Keratinocyte (primary cell): Measurements from ENCODE around the gene MTHFD1L. TPM values are rescaled to one million over a fixed set of nuclear protein-coding genes. Genes with fewer than 3 reads are reported as not detected.

ENCODE experiments used
- DNase-seq: peaks from one replicate; pipeline ENCODE4 v3.0.0-alpha.2; 2011; ENCODE audit warnings: low read depth, missing footprints, low spot score
- FAIRE-seq: peaks from 2 replicates; lab custom pipeline; 2011; peaks lifted over from hg19 to GRCh38; lab: Jason Lieb, UNC
- H2AFZ ChIP-seq: 2 replicates; pipeline ENCODE4 v1.6.0; 2012; ENCODE audit warnings: low read length, control low read depth, inconsistent platforms; ENCODE audit not compliant: control insufficient read depth
- H3K27ac ChIP-seq: 2 replicates; pipeline ENCODE4 v1.5.1; 2011; ENCODE audit warnings: low read length; ENCODE audit not compliant: control insufficient read depth, insufficient read depth
- H3K27me3 ChIP-seq: 3 replicates; pipeline ENCODE4 v1.6.0; 2011; ENCODE audit warnings: low read length; ENCODE audit not compliant: control insufficient read depth, insufficient read depth; ENCODE audit errors: extremely low read depth
- H3K36me3 ChIP-seq, 2 experiments: 2 replicates in 1 of 2; 3 replicates in 1 of 2; pipeline ENCODE4 v1.5.1; 2011; ENCODE audit warnings: low read length in 2 of 2, mild to moderate bottlenecking in 1 of 2; ENCODE audit not compliant: control insufficient read depth in 2 of 2, insufficient read depth in 2 of 2; ENCODE audit errors: extremely low read depth in 1 of 2
- H3K4me1 ChIP-seq: 3 replicates; pipeline ENCODE4 v1.5.1; 2011; ENCODE audit warnings: low read length; ENCODE audit not compliant: control insufficient read depth, insufficient read depth; ENCODE audit errors: extremely low read depth
- H3K4me2 ChIP-seq: 3 replicates; pipeline ENCODE4 v1.6.0; 2011; ENCODE audit warnings: low read depth, low read length; ENCODE audit not compliant: control insufficient read depth, insufficient read depth; ENCODE audit errors: extremely low read depth
- H3K4me3 ChIP-seq, 3 experiments: fragments of 200-600 bp in 1 of 3; sonication (generic) in 1 of 3; 2 replicates in 2 of 3; 3 replicates in 1 of 3; pipeline ENCODE4 v1.5.1; 2011 to 2016; ENCODE audit warnings: low read length in 3 of 3, mild to moderate bottlenecking in 3 of 3, control low read depth in 2 of 3, inconsistent platforms in 1 of 3, low read depth in 1 of 3, mixed read lengths in 1 of 3, mixed run types in 1 of 3, moderate library complexity in 1 of 3; ENCODE audit not compliant: control insufficient read depth in 2 of 3, insufficient read depth in 2 of 3; ENCODE audit errors: extremely low read depth in 1 of 3
- H3K79me2 ChIP-seq: 2 replicates; pipeline ENCODE4 v1.6.0; 2012; ENCODE audit warnings: low read length; ENCODE audit not compliant: control insufficient read depth, insufficient read depth
- H3K9ac ChIP-seq: 3 replicates; pipeline ENCODE4 v1.6.0; 2011; ENCODE audit warnings: low read length; ENCODE audit not compliant: control insufficient read depth, insufficient read depth; ENCODE audit errors: extremely low read depth
- H3K9me1 ChIP-seq: 3 replicates; pipeline ENCODE4 v1.6.0; 2011; ENCODE audit warnings: low read length; ENCODE audit not compliant: control insufficient read depth, insufficient read depth; ENCODE audit errors: extremely low read depth
- H3K9me3 ChIP-seq: 2 replicates; pipeline ENCODE4 v1.5.1; 2012; ENCODE audit warnings: low read depth, low read length; ENCODE audit not compliant: control insufficient read depth
- H4K20me1 ChIP-seq: 3 replicates; pipeline ENCODE4 v1.6.0; 2011; ENCODE audit warnings: low read length; ENCODE audit not compliant: control insufficient read depth, insufficient read depth; ENCODE audit errors: extremely low read depth
- EZH2 ChIP-seq: IDR thresholded peaks from one replicate; pipeline ENCODE4 v1.6.1; 2012; ENCODE audit warnings: inconsistent platforms, mild to moderate bottlenecking, low read length, moderate library complexity
- dilution Hi-C: fragments of 300-500 bp; cut with MboI; formaldehyde crosslinking; loops from one replicate; pipeline ENCODE4 v1.7.0; 2020; ENCODE audit warnings: low sequenced_read_pairs; ENCODE audit not compliant: extremely low pct_ligation_motif_present
- polyA plus RNA-seq, 5 experiments: library from polyadenylated mRNA; depleted of rRNA in 3 of 5; stranded (reverse) in 3 of 5; stranded (forward) in 1 of 5; unstranded in 1 of 5; fragments of >200 nt; gene quantifications; 1 replicate in 1 of 5; 2 replicates in 3 of 5; 3 replicates in 1 of 5; pipeline versions ENCODE4 v1.2.1 to v1.2.3, GENCODE V29; 2011 to 2012; ENCODE audit warnings: missing spikeins in 2 of 5, low read depth in 1 of 5, low replicate concordance in 1 of 5
- TF ChIP-seq, protein P1 (sequence below), 3 experiments: IDR thresholded peaks in 1 of 3; conservative IDR thresholded peaks in 1 of 3; optimal IDR thresholded peaks in 1 of 3; 2 replicates in 2 of 3; 3 replicates in 1 of 3; pipeline versions ENCODE3 to v1.5.1; 2011; ENCODE audit warnings: low read length in 3 of 3, mild to moderate bottlenecking in 3 of 3, moderate library complexity in 2 of 3, control low read depth in 1 of 3, inconsistent platforms in 1 of 3; ENCODE audit not compliant: insufficient read depth in 2 of 3; ENCODE audit errors: extremely low read depth in 1 of 3

Gene MTHFD1L
- polyA plus RNA-seq, 1 donor (not counting 4 experiments of a cell fraction or from before 2014, with no cell fraction given), result 38.0 TPM

DNA sequence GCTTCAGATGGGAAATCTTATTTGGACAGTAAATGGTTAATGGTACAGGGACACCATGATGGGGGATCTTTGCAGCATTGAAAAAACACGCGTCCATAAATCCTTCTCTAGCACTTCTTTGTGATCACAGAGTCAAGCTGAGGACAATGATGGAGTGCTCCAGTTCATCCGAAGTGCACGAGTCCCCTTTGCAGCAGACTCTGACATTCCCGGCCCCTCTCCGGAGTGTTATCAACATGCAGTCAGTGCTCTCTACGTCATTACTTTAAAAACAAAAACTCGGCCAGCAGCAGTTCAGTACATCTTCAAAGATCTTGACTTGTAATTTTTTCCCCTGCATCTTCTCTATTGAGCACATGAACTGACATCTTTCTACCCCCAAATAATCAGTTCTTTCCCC lies 188.8 kb downstream of the MTHFD1L start:
- no peak overlapping the region for H2AFZ ChIP-seq
- FAIRE-seq, result no peak
- no peak for TF ChIP-seq EZH2
- TF ChIP-seq, protein P1, sequence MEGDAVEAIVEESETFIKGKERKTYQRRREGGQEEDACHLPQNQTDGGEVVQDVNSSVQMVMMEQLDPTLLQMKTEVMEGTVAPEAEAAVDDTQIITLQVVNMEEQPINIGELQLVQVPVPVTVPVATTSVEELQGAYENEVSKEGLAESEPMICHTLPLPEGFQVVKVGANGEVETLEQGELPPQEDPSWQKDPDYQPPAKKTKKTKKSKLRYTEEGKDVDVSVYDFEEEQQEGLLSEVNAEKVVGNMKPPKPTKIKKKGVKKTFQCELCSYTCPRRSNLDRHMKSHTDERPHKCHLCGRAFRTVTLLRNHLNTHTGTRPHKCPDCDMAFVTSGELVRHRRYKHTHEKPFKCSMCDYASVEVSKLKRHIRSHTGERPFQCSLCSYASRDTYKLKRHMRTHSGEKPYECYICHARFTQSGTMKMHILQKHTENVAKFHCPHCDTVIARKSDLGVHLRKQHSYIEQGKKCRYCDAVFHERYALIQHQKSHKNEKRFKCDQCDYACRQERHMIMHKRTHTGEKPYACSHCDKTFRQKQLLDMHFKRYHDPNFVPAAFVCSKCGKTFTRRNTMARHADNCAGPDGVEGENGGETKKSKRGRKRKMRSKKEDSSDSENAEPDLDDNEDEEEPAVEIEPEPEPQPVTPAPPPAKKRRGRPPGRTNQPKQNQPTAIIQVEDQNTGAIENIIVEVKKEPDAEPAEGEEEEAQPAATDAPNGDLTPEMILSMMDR (optimal IDR thresholded peaks at IDR 0.05 in 1 of 3, IDR thresholded peaks at IDR 0.05 in 1 of 3, conservative IDR thresholded peaks at IDR 0.05 in 1 of 3; ENCODE audit: extremely low read depth in 1 of 3, insufficient read depth in 2 of 3, low read length in 3 of 3), result no peak
- H4K20me1 ChIP-seq, result no peaks in the 10 kb centered on the region
- no peak overlapping the region for H3K4me2 ChIP-seq
- no peaks in the 10 kb centered on the region for H3K79me2 ChIP-seq
- H3K4me3 ChIP-seq, result no peak overlapping the region
- H3K9me1 ChIP-seq, result no peaks in the 10 kb centered on the region
- peaks cover 0 to 11% of the 10 kb centered on the region in 2 experiments for H3K36me3 ChIP-seq
- peaks cover 30% of the 10 kb centered on the region for H3K4me1 ChIP-seq
- H3K27ac ChIP-seq, result no peak overlapping the region
- H3K9ac ChIP-seq, result no peak overlapping the region
- DNase-seq, result no peak
- no peaks in the 10 kb centered on the region for H3K27me3 ChIP-seq
- dilution Hi-C loops, result no loop called here
- H3K9me3 ChIP-seq, result no peaks in the 10 kb centered on the region

DNA sequence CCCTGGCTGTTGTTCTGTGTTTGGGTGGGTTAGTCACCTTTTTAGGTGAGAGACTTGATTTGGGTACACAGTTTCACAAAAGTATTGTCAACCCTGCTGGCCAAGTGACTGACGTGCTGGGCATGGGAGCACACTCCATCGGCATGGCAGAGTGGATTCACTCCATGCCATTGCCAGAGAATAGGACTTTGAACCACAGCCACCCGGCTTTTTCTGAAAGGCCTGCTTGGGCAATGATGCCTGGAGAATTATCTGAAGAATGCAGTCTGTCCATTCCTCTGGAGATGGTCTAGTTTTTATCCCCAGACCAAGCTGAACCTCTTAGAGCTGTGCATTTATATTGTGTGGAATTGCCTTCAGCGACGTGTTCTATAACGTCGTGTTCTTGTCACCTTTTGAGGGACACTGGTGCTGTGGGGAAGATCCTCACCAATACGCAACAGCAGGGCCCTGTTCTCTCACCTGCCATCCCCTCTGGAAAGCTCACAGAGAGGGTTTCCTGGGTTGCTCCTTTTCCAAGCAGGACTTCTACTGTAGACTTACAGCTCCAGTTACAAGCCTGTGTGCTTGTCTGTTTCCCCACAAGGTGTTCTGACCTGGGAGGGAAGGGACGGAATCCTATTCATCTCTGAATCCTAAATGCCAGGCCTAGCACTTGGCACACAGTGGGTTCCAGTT lies 190.9 kb downstream of the MTHFD1L start:
- Histone ChIP-seq H3K27me3 (no peaks in the 10 kb centered on the region), H3K36me3 (peaks cover 0 to 5% of the 10 kb centered on the region in 2 experiments), H4K20me1 (no peaks in the 10 kb centered on the region), H3K79me2 (no peaks in the 10 kb centered on the region), H3K9me1 (no peaks in the 10 kb centered on the region), H3K4me1 (peaks cover 39% of the 10 kb centered on the region), H3K9me3 (no peaks in the 10 kb centered on the region), H3K27ac (no peak overlapping the region), H3K4me3 (no peak overlapping the region), H2AFZ (no peak overlapping the region), H3K4me2 (no peak overlapping the region), H3K9ac (no peak overlapping the region)
- no peak for TF ChIP-seq EZH2
- TF ChIP-seq, protein P1 (optimal IDR thresholded peaks at IDR 0.05 in 1 of 3, IDR thresholded peaks at IDR 0.05 in 1 of 3, conservative IDR thresholded peaks at IDR 0.05 in 1 of 3; ENCODE audit: extremely low read depth in 1 of 3, insufficient read depth in 2 of 3, low read length in 3 of 3), result no peak
- DNase-seq, result no peak
- no peak for FAIRE-seq
- dilution Hi-C loops, result no loop called here
